Endothelial cell (in vitro differentiated cells): ENCODE results near the gene ARL8B. TPM values are rescaled to one million over a fixed set of nuclear protein-coding genes. Genes with fewer than 3 reads are reported as not detected.
A peak's percentile ranks its signal among the peaks of the same experiment; 100 is the strongest.
"Not testable (repeated sequence)": the region's sequence is repeated elsewhere in the genome, so short reads cannot be mapped to it uniquely, and the experiment has no call there.

Experiments
- DNase-seq: peaks from one replicate; pipeline ENCODE4 v3.0.0; 2021; ENCODE audit warnings: low spot score
- H3K27ac Mint-ChIP-seq: one replicate; pipeline ENCODE4 v1.8.0; 2021; ENCODE audit warnings: mixed read lengths, inconsistent platforms; ENCODE audit not compliant: unreplicated experiment
- H3K27me3 Mint-ChIP-seq: one replicate; pipeline ENCODE4 v1.8.0; 2021; ENCODE audit warnings: mild to moderate bottlenecking, moderate library complexity, mixed read lengths, inconsistent platforms; ENCODE audit not compliant: unreplicated experiment
- H3K36me3 Mint-ChIP-seq: one replicate; pipeline ENCODE4 v1.8.0; 2021; ENCODE audit warnings: mild to moderate bottlenecking, low read depth, mixed read lengths, inconsistent platforms; ENCODE audit not compliant: unreplicated experiment
- H3K4me1 Mint-ChIP-seq: one replicate; pipeline ENCODE4 v1.8.0; 2021; ENCODE audit warnings: mild to moderate bottlenecking, mixed read lengths, inconsistent platforms; ENCODE audit not compliant: unreplicated experiment
- H3K4me3 Mint-ChIP-seq: one replicate; pipeline ENCODE4 v1.8.0; 2021; ENCODE audit warnings: mild to moderate bottlenecking, mixed read lengths, inconsistent platforms; ENCODE audit not compliant: unreplicated experiment
- H3K9me3 Mint-ChIP-seq: one replicate; pipeline ENCODE4 v1.8.0; 2021; ENCODE audit warnings: mixed read lengths, inconsistent platforms; ENCODE audit not compliant: unreplicated experiment
- CTCF ChIP-seq: fragments of 200-600 bp; sonication (generic); IDR thresholded peaks from one replicate; pipeline ENCODE4 v1.5.0; 2021; ENCODE audit warnings: antibody characterized with exemption; ENCODE audit not compliant: unreplicated experiment
- total RNA-seq: library from RNA; stranded (reverse); fragmentation: NEBNext Ultra II Directional; extraction: Animal tissue kit (Norgen Biotek cat#: 25700); gene quantifications from one replicate; pipeline ENCODE4 v1.2.1, GENCODE V29; 2021; ENCODE audit not compliant: unreplicated experiment

The ARL8B gene
- total RNA-seq, 1 donor from 2014 or later, result 34.4 TPM

- DNase-seq, result no peak
- Mint-ChIP-seq H3K9me3 (no peaks in the 10 kb centered on the region), H3K27ac (no peak overlapping the region), H3K36me3 (peaks cover 5% of the 10 kb centered on the region), H3K4me3 (no peak overlapping the region), H3K27me3 (no peaks in the 10 kb centered on the region), H3K4me1 (no peaks in the 10 kb centered on the region)
- TF ChIP-seq CTCF, result no peak
These were observed 49.9 kb downstream of the ARL8B start for GRCh38 chr3:5172018-5172417.

- H3K4me3 Mint-ChIP-seq, H3K36me3 Mint-ChIP-seq, H3K4me1 Mint-ChIP-seq, H3K9me3 Mint-ChIP-seq, DNase-seq, H3K27me3 Mint-ChIP-seq: not testable (repeated sequence)
- H3K27ac Mint-ChIP-seq, result peak overlapping the region; percentile 38
These were observed 56.9 kb downstream of the ARL8B start for GRCh38 chr3:5179036-5179435.

- Mint-ChIP-seq H3K4me3 (no peak overlapping the region), H3K9me3 (no peaks in the 10 kb centered on the region), H3K36me3 (peaks cover 9% of the 10 kb centered on the region), H3K27me3 (peaks cover 4% of the 10 kb centered on the region), H3K4me1 (peaks cover 15% of the 10 kb centered on the region), H3K27ac (no peak overlapping the region)
- DNase-seq, result no peak
- no peak for TF ChIP-seq CTCF
These were observed 59.5 kb downstream of the ARL8B start for GRCh38 chr3:5181469-5182141.

GRCh38 chr3:5183714-5184113 lies 61.6 kb downstream of the ARL8B start:
- not testable (repeated sequence) for H3K27ac Mint-ChIP-seq, H3K9me3 Mint-ChIP-seq, H3K4me3 Mint-ChIP-seq, H3K27me3 Mint-ChIP-seq, DNase-seq, H3K36me3 Mint-ChIP-seq
- peaks cover 16% of the 10 kb centered on the region for H3K4me1 Mint-ChIP-seq

- no peaks in the 10 kb centered on the region for H3K9me3 Mint-ChIP-seq
- DNase-seq, result no peak
- no peak for TF ChIP-seq CTCF
- peak overlapping the region; percentile 13 for H3K27ac Mint-ChIP-seq
- H3K27me3 Mint-ChIP-seq, result peaks cover 10% of the 10 kb centered on the region
- no peak overlapping the region for H3K4me3 Mint-ChIP-seq
- H3K4me1 Mint-ChIP-seq, result peaks cover 16% of the 10 kb centered on the region
- peaks cover 6% of the 10 kb centered on the region for H3K36me3 Mint-ChIP-seq
These were observed 62.4 kb downstream of the ARL8B start for GRCh38 chr3:5184499-5184898.

GRCh38 chr3:5185093-5185673 lies 63.1 kb downstream of the ARL8B start:
- Mint-ChIP-seq H3K4me3 (no peak overlapping the region), H3K27ac (no peak overlapping the region), H3K27me3 (peaks cover 10% of the 10 kb centered on the region), H3K36me3 (peaks cover 6% of the 10 kb centered on the region), H3K9me3 (no peaks in the 10 kb centered on the region), H3K4me1 (peaks cover 22% of the 10 kb centered on the region)
- no peak for DNase-seq
- no peak for TF ChIP-seq CTCF
